Lower leg skin (tissue), 4 donors: ENCODE results near the gene CORO1C. TPM values are rescaled to one million over a fixed set of nuclear protein-coding genes. Genes with fewer than 3 reads are reported as not detected.

Source experiments
- DNase-seq, 2 donors: peaks; one replicate each; pipeline ENCODE4 v3.0.0-alpha.2; 2019; ENCODE audit warnings: low spot score in 2 of 2
- H3K4me3 ChIP-seq: fragments of 200-600 bp; sonication (generic); 2 replicates; pipeline ENCODE4 v1.5.1; 2017; ENCODE audit warnings: mild to moderate bottlenecking, low read depth; ENCODE audit not compliant: poor library complexity, severe bottlenecking
- POLR2A ChIP-seq, 2 donors: fragments of 450-650 bp; IDR thresholded peaks; one replicate each; pipeline ENCODE4 v1.6.1; 2016 to 2017; ENCODE audit warnings: antibody characterized with exemption in 2 of 2, mild to moderate bottlenecking in 1 of 2, moderate library complexity in 1 of 2
- WGBS, 2 donors: methylation state at CpG; one replicate each; pipeline ENCODE4 v1.1.5; 2018; 5-methylcytosine and 5-hydroxymethylcytosine counted together
- intact Hi-C: fragments of 100-400 bp; cut with DNase I; formaldehyde crosslinking; loops from one replicate; pipeline ENCODE4 v1.15.0; 2023; ENCODE audit warnings: low total_unique reads
- microRNA-seq, 2 donors: library from miRNA; unstranded; fragments of <30 nt; microRNA quantifications; one replicate each; pipeline ENCODE4, GENCODE V29; 2016; ENCODE audit warnings: borderline replicate concordance in 2 of 2, borderline number of aligned reads in 1 of 2
- total RNA-seq, 4 donors: library from RNA; depleted of rRNA; stranded (reverse); fragments of >200 nt; gene quantifications; one replicate each; pipeline ENCODE4 v1.1.0, GENCODE V29; 2016
- TF ChIP-seq, protein P1 (sequence below), 3 donors: fragments of 450-650 bp; IDR thresholded peaks; one replicate each; pipeline ENCODE4 v1.5.1; 2016; ENCODE audit warnings: antibody characterized with exemption in 3 of 3, mild to moderate bottlenecking in 3 of 3, moderate library complexity in 2 of 3

The CORO1C gene
- total RNA-seq, 4 donors from 2014 or later = 86.5 to 193 (median 146) TPM

DNA sequence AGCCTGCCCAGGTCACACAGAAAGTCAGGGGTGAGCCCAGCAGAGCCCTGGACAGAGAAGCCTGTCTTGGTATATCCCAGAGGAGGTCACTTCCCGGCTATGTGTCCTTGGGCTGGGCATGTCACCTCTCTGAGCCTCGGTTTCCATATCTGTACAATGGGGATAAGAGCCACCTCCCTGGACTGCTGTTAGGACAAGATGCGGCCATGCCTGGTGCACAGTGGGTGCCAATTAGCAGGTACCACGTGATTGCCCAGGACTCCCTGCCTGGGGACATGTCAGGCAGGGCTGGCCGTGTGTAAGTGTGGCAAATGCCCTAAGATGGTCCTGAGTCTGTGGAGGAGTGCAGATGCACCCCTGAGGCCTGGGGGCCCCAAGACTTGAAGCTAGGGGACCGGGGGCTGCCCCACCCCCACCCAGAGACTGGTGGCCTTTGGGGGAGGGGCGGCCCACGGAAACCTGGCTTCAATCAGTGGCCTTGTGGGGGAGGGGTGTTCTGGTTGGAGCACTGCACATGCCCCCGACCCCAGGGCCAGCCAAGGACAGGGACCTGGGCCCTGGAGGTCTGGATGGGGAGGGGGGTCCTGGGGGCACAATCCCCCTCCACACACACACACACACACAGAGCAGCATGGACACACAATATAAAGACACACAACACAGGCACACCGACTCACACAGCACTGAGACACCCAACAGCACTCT, 134.3 kb downstream of the CORO1C start:
- no peak for TF ChIP-seq POLR2A (IDR thresholded peaks at IDR 0.05)
- TF ChIP-seq, protein P1, sequence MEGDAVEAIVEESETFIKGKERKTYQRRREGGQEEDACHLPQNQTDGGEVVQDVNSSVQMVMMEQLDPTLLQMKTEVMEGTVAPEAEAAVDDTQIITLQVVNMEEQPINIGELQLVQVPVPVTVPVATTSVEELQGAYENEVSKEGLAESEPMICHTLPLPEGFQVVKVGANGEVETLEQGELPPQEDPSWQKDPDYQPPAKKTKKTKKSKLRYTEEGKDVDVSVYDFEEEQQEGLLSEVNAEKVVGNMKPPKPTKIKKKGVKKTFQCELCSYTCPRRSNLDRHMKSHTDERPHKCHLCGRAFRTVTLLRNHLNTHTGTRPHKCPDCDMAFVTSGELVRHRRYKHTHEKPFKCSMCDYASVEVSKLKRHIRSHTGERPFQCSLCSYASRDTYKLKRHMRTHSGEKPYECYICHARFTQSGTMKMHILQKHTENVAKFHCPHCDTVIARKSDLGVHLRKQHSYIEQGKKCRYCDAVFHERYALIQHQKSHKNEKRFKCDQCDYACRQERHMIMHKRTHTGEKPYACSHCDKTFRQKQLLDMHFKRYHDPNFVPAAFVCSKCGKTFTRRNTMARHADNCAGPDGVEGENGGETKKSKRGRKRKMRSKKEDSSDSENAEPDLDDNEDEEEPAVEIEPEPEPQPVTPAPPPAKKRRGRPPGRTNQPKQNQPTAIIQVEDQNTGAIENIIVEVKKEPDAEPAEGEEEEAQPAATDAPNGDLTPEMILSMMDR (IDR thresholded peaks at IDR 0.05) = no peak
- DNase-seq = no peak
- H3K4me3 ChIP-seq = no peak overlapping the region
- intact Hi-C loops = no loop called here
- 48 to 66% methylated on average over 6 to 10 of the region's 10 CpGs for WGBS, 2 donors

GRCh38 chr12:108595711-108596647, 135.3 kb downstream of the CORO1C start:
- intact Hi-C loops = no loop called here
- 67 to 72% methylated on average over 16 to 17 of the region's 17 CpGs for WGBS, 2 donors
- DNase-seq = no peak
- no peak overlapping the region for H3K4me3 ChIP-seq
- TF ChIP-seq, protein P1 (IDR thresholded peaks at IDR 0.05) = no peak
- no peak for TF ChIP-seq POLR2A (IDR thresholded peaks at IDR 0.05)

Small RNAs within 50 kb of the gene (microRNA-seq; reads per million reads assigned to microRNA genes)
- 0 reads per million in 2 donors for gene MIR4496

Other genes with a start within 250 kb of the CORO1C start
- gene FICD, start 216.2 kb downstream of the CORO1C start, total RNA-seq = 1 to 10 TPM; 1.8 to 5.2 (median 3.6) TPM
- 10 to 100 TPM; 48.4 to 77.4 (median 72.1) TPM for gene SART3, start 170.3 kb downstream of the CORO1C start, total RNA-seq
- 100 to 1,000 TPM in 3 of 4 donors, 10 to 100 TPM in 1; 94.7 to 175 (median 137) TPM for gene ISCU, start 168.9 kb downstream of the CORO1C start, total RNA-seq
- 10 to 100 TPM in 1 of 4 donors, 1 to 10 TPM in 1, under 1 TPM in 2; 0.34 to 10.3 (median 1.4) TPM for gene TMEM119, start 133.4 kb downstream of the CORO1C start, total RNA-seq
- 1 to 10 TPM; 1.2 to 4.6 (median 3.0) TPM for gene SELPLG, start 97.6 kb downstream of the CORO1C start, total RNA-seq
- 10 to 100 TPM in 3 of 4 donors, 1 to 10 TPM in 1; 7.3 to 15.1 (median 13.1) TPM for gene SSH1, start 126.1 kb upstream of the CORO1C start, total RNA-seq
- gene DAO, start 148.6 kb upstream of the CORO1C start, total RNA-seq = not detected